ENCODE data around the gene ZFP69.

Gene ZFP69

DNA sequence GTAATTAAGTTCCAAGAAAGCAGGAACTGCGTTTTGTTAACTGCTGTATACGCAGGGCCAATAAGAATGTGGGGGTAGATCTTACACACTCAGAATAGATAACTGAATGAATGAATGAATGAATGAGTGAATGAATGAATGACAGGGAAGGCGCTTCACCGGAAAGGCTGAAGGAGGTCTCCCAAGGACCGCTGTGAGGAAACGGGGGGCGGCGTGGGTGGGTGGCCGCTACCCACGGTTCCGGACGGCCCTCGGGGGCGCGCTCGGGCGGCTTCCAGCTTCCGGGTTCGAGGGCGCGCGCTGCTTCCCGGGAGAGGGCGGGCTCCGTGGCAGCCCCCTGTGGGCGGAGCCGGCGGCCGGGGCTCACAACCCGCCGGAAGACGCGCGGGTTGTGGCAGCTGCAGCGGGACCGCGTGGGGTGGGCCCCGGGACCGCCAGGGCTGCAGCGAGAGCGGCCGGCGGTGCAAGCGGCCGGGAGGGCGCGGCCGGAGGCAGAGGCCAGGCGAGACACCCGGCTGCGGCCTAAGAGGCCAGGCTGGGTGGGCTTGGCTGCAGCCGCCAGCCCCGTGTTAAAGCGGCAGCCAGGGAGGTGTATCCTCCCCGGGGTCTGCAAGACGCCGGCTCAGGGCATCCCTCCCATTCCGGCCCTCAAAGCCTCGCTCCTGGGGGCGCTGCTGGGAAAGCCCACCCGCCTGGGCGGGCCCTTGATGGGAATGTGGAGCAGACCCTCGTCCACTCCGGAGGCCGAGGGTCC, at the start of gene ZFP69:
ZFP69 (plus strand) TSS at position 367 of the 754 bp plus-strand sequence. CDS start 2,072 bp downstream, outside the sequence.
- TF ChIP-seq, protein P1, sequence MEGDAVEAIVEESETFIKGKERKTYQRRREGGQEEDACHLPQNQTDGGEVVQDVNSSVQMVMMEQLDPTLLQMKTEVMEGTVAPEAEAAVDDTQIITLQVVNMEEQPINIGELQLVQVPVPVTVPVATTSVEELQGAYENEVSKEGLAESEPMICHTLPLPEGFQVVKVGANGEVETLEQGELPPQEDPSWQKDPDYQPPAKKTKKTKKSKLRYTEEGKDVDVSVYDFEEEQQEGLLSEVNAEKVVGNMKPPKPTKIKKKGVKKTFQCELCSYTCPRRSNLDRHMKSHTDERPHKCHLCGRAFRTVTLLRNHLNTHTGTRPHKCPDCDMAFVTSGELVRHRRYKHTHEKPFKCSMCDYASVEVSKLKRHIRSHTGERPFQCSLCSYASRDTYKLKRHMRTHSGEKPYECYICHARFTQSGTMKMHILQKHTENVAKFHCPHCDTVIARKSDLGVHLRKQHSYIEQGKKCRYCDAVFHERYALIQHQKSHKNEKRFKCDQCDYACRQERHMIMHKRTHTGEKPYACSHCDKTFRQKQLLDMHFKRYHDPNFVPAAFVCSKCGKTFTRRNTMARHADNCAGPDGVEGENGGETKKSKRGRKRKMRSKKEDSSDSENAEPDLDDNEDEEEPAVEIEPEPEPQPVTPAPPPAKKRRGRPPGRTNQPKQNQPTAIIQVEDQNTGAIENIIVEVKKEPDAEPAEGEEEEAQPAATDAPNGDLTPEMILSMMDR (IDR thresholded peaks at IDR 0.05; ENCODE audit: control insufficient read depth, insufficient read depth, low read depth, low read length, missing control alignments) = no peak
- no peak for DNase-seq (ENCODE audit: low read depth)
- peak within 1 kb of the TSS; percentile 80 for H3K4me3 ChIP-seq (ENCODE audit: control insufficient read depth, low read depth, low read length)

DNA sequence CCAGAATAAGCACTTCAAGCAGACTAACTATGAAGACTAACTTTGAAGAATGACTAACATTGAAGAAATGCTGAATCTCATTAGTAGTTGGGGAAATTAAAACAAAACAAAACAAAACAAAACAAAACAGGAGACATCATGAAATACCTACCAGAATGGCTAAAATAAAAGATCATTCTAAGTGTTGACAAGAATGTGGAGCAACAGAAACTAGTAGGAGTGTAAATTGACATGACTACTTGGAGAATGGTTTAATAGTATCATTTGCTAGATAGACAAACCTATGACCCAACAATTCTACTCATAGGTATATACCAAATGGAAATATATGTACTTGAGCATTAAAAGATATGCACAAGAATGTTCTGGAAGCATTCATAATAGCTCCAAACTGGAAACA, 45.7 kb upstream of the ZFP69 start:
- TF ChIP-seq, protein P1 (IDR thresholded peaks at IDR 0.05; ENCODE audit: control insufficient read depth, insufficient read depth, low read depth, low read length, missing control alignments) = no peak
- no peak overlapping the region for H3K4me3 ChIP-seq (ENCODE audit: control insufficient read depth, low read depth, low read length)
- DNase-seq (ENCODE audit: low read depth) = no peak

DNA sequence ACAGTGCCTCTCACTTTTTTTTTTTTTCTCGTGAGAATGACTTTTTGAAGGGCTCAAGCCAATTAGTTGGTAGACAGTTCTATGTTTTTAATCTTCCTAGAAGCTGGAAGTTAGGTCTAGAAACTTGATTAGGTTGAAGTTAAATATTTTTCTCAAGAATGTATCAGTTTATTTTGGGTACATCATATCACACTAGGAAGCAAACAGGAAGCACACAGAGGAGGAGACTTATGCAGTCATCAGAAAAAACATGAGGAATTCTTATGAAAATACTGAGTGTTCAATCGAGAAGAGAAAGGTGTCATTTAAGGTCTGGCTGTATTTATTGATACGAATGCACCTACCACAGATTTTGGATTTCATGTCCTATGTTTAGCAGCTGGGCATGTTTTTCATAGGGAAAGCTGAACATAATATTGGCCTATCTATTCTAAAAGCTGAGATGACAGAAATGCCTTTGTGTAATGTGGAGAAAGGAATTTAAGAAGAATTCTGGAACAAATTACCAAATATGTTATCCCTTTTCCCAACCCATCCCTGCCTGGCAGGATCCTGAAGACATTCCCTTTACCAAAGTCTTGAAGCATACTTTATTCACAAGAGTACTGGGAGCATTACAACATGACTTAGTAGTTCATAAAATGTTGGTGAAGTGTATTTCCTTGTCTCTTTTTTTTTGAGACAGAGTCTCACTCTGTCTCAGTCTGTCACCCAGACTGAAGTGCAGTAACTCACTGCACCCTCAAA, 44.3 kb upstream of the ZFP69 start:
- H3K4me3 ChIP-seq (ENCODE audit: control insufficient read depth, low read depth, low read length) = no peak overlapping the region
- TF ChIP-seq, protein P1 (IDR thresholded peaks at IDR 0.05; ENCODE audit: control insufficient read depth, insufficient read depth, low read depth, low read length, missing control alignments) = no peak
- no peak for DNase-seq (ENCODE audit: low read depth)

DNA sequence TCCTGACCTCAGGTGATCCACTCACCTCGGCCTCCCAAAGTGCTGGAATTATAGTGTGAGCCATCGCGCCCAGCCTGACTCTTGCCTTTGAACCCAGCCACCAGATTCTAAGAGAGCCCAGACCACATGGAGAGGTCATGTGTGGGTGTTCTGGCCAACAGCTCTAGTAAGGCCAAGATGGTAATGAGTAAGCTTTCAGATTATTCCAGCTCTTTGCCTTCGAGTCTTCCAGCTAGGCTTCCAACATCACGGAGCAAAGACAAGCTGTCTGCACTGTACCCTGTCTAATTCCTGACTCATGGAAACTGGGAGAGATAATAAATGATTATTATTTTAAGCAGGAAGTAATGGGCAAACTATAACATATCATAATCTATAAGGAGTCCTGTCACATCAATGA, 41.6 kb upstream of the ZFP69 start:
- TF ChIP-seq, protein P1 (IDR thresholded peaks at IDR 0.05; ENCODE audit: control insufficient read depth, insufficient read depth, low read depth, low read length, missing control alignments) = no peak
- no peak overlapping the region for H3K4me3 ChIP-seq (ENCODE audit: control insufficient read depth, low read depth, low read length)
- no peak for DNase-seq (ENCODE audit: low read depth)

DNA sequence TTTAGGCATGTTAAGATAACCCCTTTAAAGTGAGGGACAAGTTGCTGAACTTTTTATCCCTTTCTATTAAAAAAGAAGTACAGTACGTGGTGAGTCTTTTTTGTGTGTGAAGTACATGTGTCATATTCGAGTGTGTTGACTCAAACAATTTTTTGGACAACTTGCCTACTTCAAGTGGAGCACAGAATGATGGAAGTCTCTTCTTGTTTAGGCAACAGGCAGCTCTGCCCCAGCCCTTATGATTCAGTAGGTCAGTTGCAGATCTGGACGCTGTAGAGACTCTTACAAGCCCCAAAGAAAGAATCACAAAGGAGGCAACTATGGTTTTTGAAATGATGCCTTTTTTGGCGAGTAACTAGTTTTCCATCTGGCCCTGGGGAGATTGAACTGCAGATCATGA, 41.2 kb upstream of the ZFP69 start:
- TF ChIP-seq, protein P1 (IDR thresholded peaks at IDR 0.05; ENCODE audit: control insufficient read depth, insufficient read depth, low read depth, low read length, missing control alignments) = no peak
- no peak for DNase-seq (ENCODE audit: low read depth)

DNA sequence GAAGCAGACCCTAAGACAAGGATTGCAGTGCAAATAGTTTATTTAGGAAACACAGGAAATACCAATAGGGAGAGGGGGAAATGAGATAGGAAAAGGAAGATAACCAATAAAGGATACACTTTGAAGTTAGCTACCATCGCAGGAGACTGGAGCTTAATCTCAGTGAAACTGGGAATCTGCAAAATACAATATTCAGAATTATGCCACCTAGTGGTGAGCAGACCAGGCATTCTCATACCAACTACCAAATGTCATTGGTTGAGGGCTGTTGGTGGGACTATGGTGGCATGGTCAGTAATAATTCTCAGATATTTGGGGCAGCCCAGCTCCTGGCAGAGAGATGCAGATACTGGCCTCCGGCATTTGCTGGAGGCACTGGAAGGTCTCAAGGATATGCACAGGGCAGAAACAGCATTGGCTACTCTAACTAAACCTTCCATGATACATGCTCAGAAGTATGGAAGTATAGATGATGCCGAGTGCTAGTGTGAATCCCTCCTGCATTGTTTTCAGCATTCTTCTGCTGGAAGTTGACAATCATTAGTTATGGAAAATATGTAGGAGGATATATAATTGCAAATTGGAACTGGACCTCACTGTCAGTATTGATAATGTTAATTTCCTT, 38.6 kb upstream of the ZFP69 start:
- no peak overlapping the region for H3K4me3 ChIP-seq (ENCODE audit: control insufficient read depth, low read depth, low read length)
- no peak for DNase-seq (ENCODE audit: low read depth)
- TF ChIP-seq, protein P1 (IDR thresholded peaks at IDR 0.05; ENCODE audit: control insufficient read depth, insufficient read depth, low read depth, low read length, missing control alignments) = peak; percentile 67

More for the DNA sequence above, 41.2 kb upstream of the ZFP69 start:
- no peak overlapping the region for H3K4me3 ChIP-seq (ENCODE audit: control insufficient read depth, low read depth, low read length)

Data from AG09309 (cell line).